ENCODE measurements around the gene MYD88.

Gene MYD88

GRCh38 chr3:38138349-38139190 is at the start of gene MYD88:
Gene MYD88 (plus strand): TSS chr3:38138661. CDS start chr3:38138701, 40 bp downstream.
- peak; percentile 41 for DNase-seq

DNA sequence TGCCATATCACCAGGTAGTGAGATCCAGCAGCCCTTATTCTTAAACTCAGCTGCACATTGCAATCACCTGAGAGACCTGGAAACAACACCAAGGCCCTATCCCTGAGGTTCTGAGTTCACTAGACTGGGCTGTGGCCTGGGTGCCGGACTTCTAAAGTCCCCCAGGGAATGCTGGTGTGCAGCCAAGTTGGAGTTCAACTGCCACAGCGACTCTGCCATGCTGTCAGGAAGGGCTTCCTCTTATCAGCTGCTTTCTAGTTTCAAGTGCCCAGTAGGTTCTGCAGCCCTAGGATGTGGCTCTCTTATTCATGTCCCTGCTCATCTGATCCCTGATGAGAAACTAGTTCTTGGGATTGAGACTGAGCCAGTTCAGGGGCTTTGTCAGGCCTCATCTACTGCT is 49.3 kb upstream of the MYD88 start:
- DNase-seq: no peak

DNA sequence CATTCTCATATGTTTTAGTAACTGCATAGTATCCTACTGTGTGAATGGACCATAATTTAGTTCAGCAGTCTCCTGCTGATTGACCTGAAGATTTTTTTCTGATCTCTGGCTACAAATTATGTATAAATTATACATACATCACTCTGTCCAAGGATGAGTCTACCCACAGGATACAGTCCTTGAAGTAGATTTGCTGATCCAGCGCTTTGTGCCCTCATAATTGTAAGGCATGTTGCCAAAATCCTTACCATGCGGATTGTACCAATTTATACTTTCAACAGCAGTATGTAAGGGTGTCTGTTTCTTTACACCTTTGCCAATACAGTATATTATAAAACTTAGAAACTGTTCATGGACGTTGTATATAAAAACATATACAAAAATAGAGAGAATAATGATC is 48.0 kb upstream of the MYD88 start:
- no peak for DNase-seq

DNA sequence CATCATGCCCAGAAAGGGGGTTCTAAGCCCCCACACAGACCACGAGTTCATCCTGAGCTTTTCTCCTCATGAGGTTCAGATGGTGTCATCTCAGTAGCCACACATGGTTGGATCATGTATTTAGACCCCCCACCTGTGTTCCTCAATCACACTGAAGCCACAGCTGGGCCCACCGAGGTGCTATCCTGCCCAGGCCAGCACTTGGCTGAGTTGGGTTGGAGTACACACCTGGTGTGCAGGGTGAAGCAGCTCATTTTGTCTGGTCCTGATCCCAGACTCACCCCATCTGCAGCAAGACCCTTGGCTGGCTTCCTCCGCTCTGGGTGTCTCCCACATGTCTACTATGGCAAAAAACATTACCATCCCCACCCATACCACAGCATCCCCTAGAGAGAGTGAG is 43.5 kb upstream of the MYD88 start:
- no peak for DNase-seq

DNA sequence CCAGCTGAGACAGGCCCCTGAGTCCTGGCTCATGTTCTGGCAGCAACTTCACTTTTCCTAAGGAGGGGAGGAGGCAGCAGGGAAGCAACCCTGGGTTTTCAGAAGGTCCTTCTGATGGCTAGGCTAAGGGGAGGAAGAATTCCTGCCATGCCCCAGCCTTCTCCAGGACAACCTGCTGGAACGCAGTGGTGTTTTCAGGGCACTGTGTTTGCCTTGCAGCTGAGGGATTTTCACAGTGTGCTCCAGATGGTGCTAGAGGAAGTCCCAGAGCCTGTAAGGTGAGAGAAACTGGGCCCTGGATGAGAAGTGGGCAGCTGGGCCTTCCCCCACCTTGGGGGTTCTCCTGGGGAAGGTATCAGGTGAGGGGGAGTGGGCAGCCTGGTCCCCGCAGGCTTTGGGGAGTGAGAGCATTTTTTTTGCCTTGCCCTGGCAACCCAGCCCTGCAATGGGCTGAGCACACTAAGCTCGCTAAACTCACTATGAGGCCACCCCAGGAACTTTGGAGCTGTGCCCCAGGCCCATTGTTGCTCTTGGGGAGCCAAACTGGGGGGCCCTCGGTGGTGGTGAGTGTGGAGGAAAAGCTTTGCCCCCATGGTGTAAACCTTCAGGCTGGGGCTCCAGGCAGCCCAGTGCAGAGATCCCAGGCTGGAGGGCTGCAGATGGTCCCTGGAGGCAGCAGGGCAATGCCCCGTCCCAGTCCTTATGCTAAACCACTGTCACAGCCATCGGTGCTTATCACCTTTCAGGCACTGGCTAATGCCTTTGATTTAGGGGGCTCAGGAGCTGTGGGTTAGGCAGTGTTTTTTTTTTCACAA is 42.6 kb upstream of the MYD88 start:
- DNase-seq: no peak

DNA sequence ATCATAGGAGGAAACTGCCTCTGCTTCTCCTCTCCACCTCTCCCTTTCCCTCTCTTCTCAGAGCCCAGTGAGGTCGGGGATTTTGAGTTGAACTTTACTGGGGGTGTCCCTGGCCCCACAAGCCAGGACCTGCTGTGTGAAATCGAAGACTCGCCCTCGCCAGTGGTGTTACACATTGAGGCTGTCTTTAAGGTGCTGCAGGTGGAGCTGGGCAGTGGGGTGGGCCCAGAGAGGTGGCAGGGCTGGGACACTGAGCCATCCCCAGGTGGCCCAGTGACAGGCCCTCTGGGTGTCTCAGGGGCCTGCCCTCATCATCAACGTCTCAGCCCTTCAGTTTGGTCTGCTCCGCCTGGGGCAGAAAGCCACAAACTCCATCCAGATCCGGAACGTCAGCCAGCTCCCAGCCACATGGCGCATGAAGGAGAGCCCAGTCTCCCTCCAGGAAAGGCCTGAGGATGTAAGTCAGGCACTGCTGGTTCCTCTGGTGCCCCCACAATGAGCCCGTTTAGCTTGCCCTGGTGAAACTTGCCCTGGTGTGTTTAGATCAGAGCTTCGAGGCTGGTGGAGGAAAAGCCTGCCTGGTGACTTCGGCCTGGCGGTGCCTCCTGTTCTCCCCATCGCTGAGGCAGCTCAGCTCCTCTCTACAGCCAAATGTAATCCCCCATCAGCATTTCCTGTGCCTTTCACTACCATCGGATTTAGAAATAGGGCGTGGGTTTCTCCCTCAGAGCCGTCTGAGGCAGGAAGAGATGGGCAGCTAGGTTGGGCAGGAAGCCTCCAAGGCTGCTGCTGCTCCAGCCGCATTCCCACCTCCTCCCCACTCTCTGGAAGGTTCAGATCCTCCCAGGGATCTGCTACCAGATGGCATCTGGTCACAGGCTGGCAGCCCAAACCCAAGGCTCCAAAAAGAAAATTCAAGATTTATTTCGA is 40.8 kb upstream of the MYD88 start:
- DNase-seq: no peak

DNA sequence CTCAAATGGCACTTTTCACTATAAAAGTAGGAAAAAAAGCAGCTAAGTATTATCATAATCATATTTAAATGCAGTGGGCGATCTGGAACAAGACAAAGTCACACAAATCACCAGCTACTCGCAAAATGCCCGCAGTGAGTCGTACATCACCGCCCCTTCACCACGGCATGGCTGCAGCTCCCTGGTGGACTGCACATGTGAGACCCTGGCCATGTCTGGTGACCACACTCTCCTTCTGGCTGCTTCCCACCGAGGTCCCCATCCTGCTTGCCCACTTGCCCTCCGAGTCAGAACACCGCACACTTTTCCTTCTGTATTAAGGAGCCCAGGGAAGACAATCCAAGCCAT is 40.1 kb upstream of the MYD88 start:
- no peak for DNase-seq

GRCh38 chr3:38099518-38099917 is 38.9 kb upstream of the MYD88 start:
- DNase-seq: no peak

GRCh38 chr3:38100498-38100897 is 38.0 kb upstream of the MYD88 start:
- DNase-seq: no peak

DNA sequence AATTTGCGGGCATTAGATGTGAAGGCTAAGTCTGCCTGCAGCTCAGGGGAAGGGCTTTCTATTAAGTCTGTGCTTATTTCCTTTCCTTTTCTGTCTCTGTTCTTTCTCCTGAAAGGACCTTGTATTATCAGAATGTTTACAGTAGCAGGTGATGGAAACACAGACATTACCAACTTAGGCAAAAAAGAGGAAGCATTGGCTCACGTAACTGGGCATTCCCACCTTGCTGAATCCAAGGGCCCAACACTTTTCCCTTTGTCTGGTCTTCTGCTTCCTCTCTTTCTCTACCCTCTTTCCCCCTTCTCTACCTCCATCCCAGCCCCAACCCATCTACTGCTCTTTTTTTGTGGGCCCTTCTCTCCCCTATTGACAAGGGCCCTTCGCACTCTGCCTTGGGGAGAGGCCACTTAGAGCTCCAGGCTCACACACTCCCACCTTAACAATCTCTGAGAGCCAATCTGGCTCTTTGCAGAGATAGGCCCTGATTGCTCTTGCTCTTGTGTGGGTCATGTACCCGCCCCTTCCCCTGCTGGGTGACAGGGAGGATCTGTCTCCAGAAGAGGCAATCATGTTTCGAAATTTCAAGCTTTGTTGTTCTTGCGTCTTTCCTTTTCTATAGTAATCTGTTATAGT is 36.5 kb upstream of the MYD88 start:
- no peak for DNase-seq

DNA sequence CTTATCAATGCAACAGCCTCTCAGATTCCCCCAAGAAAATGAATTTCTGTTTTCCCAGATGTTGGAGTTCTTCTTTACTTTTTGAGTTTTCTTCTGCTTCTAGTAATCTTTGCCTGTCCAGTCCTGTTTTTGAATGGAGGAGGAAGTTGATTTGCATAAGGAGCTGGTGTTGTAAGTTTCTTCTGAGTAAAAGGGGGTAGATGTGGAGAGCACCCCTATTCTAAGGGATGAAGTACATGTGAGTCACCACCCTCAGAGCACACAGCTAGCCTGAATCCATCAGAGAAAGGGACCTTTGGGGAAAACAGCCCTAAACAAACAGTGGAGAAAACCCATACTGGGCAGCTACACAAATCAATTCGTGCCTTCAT is 36.0 kb upstream of the MYD88 start:
- DNase-seq: no peak

DNA sequence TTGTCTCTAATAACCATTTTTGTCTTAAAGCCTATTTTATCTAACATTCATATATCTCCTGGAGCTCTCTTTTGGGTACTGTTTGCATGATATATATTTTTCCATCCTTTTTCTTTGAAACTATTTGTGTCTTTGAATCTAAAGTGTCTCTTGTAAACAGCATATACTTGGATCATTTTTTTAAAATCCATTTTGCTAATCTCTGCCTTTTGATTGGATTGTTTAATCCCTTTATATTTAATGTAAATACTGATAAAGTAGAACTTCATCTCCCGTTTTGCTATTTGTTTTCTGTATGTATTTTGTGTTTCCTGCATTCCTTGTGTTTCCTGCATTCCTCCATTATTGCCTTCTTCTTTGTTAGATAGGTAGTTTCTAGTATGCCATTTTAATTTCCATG is 32.9 kb upstream of the MYD88 start:
- no peak for DNase-seq

DNA sequence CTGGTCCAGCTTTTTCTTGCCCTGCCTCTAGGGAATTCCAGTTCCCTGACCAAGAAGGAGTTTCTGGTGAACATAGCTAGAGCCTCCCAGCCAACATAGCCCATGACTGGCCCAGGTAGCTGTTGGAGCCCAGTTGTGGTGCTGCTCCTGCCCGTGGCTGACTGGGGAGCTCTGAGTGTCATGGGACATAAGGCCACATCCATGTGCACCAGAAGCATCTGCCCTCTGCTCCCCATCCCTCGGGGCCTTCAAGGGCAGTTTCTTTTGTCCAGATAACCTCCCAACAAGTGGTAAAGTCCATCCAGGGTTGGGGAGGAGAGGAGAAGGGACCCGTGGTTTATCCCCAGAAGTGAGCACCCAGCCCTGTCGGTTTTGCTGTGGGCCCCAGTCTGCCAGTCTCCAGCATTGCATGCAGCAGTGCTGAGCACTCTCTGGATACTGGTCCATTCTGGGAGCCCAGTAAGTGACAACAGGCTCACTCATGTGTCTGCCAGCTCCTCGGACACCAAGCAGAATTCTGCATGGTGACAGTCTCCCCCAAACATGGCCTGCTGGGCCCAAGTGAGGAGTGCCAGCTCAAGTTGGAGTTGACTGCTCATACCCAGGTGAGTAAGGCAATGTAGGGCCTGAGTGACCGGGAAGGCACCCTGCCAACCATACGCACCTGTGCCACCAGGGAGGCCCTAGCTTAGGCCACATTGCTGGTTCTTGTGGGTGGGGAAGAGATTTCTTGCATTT is 30.4 kb upstream of the MYD88 start:
- no peak for DNase-seq

GRCh38 chr3:38108649-38109579 is 29.5 kb upstream of the MYD88 start:
- no peak for DNase-seq

DNA sequence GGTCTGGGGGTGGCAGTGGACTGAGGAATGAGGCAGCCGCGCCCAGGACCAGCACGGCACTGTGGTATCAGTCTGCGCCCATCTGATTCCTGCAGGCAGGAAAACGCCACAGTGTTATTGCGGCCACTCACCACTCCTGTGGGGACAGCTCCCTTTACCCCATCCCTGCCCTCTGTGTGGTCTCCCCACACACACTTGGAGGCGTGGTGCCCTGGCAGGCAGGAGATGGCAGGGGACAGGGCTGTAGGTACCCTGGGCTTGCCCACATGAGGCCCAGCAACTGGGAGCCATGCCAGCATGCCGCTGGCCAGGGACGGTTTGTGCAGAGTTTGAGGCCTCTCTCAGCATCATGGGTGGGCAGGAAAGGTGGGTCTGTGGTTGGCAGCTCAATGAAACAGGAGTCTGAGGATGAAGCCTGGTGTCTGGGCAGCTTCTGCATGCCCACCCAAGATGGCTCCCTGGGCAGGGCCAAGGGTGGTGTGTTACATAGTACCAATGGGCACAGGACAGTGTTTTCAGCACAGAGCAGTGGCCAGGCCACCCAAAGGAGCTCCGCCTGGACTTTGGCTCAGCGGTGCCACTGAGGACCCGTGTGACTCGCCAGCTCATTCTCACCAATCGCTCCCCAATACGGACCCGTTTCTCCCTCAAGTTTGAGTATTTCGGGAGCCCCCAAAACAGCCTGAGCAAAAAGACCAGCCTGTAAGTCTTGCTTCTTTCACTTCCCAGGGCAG is 28.7 kb upstream of the MYD88 start:
- no peak for DNase-seq

- no peak for DNase-seq
Measured at GRCh38 chr3:38110314-38111050, 28.0 kb upstream of the MYD88 start.

- no peak for DNase-seq
Measured at GRCh38 chr3:38111201-38111600, 27.3 kb upstream of the MYD88 start.

DNA sequence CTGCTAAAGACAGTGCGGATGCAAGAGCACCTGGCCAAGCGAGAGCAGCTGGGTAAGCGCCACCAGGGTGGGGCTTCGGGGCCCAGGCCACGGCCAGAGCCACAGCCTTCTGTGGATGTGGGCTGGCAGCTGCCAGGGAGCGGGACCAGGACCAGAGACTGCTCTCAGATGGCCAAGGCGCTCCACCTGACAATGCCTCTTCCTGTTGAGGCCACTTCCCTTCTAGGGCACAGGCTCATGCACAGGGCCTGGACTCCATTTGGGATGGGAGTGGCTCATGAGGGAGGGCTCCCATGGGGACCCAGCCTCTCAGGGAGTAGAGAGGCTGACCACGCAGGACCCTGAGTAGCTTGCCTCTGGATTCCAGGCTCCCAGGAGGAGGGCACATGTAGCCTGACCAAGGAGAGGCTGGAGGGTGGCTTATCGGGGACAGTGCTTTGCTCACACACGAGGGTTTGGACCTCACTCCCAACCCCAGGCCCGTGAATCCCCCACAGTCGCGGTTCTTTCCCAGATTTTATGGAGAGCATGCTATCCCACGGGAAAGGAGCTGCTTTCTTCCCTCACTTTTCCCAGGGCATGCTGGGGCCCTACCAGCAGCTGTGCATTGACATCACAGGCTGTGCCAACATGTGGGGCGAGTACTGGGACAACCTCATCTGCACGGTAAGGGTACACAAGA is 26.6 kb upstream of the MYD88 start:
- no peak for DNase-seq

GRCh38 chr3:38112378-38112761 is 26.1 kb upstream of the MYD88 start:
- DNase-seq: no peak

Measured in T1000 (cell line).